ENCODE results near the gene DET1. TPM values are rescaled to one million over a fixed set of nuclear protein-coding genes. Genes with fewer than 3 reads are reported as not detected.
"Not testable (repeated sequence)": the region's sequence is repeated elsewhere in the genome, so short reads cannot be mapped to it uniquely, and the experiment has no call there.

Gene DET1
- total and polyA plus RNA-seq, 3 experiments from 2014 or later = 1.4 to 2.8 (median 1.8) TPM

GRCh38 chr15:88571852-88572259 is 25.4 kb upstream of the DET1 start:
- peaks cover 0 to 2% (median 0%) of the 10 kb centered on the region in 3 donors for H3K36me3 Mint-ChIP-seq
- no peaks in the 10 kb centered on the region for H3K4me1 Mint-ChIP-seq
- no peaks in the 10 kb centered on the region for H3K36me3 ChIP-seq (ENCODE audit: insufficient read depth, low read length)
- H3K27me3 Mint-ChIP-seq = peaks cover 8 to 19% of the 10 kb centered on the region in 2 donors
- no peak overlapping the region for H3K4me3 Mint-ChIP-seq
- no peak for DNase-seq
- no peak overlapping the region for H3K4me3 ChIP-seq (ENCODE audit: low read length)
- H3K9me3 ChIP-seq (ENCODE audit: low read length) = no peaks in the 10 kb centered on the region
- POLR2A ChIA-PET = no interaction called here
- H3K9me3 Mint-ChIP-seq = no peaks in the 10 kb centered on the region
- H3K27me3 ChIP-seq (ENCODE audit: insufficient read depth, low read length, poor library complexity, severe bottlenecking) = peaks cover 3% of the 10 kb centered on the region
- no peak overlapping the region for H3K27ac ChIP-seq (ENCODE audit: low read depth, low read length)
- no peak overlapping the region for H3K27ac Mint-ChIP-seq
- no peaks in the 10 kb centered on the region for H3K4me1 ChIP-seq (ENCODE audit: insufficient read depth, low read length)
- CTCF ChIA-PET = no interaction called here

- Histone ChIP-seq H3K9me3 (ENCODE audit: low read length) (no peaks in the 10 kb centered on the region), H3K36me3 (ENCODE audit: insufficient read depth, low read length) (no peaks in the 10 kb centered on the region), H3K27me3 (ENCODE audit: insufficient read depth, low read length, poor library complexity, severe bottlenecking) (peaks cover 3% of the 10 kb centered on the region), H3K27ac (ENCODE audit: low read depth, low read length) (no peak overlapping the region), H3K4me1 (ENCODE audit: insufficient read depth, low read length) (no peaks in the 10 kb centered on the region), H3K4me3 (ENCODE audit: low read length) (no peak overlapping the region)
- no peak for DNase-seq
- Mint-ChIP-seq H3K4me3 (no peak overlapping the region), H3K9me3 (no peaks in the 10 kb centered on the region), H3K4me1 (no peaks in the 10 kb centered on the region), H3K36me3 (peaks cover 0 to 2% (median 0%) of the 10 kb centered on the region in 3 donors), H3K27me3 (peaks cover 9 to 20% of the 10 kb centered on the region in 2 donors), H3K27ac (no peak overlapping the region)
- CTCF ChIA-PET = no interaction called here
- POLR2A ChIA-PET = no interaction called here
Observed at GRCh38 chr15:88571153-88571851, 24.8 kb upstream of the DET1 start.

DNA sequence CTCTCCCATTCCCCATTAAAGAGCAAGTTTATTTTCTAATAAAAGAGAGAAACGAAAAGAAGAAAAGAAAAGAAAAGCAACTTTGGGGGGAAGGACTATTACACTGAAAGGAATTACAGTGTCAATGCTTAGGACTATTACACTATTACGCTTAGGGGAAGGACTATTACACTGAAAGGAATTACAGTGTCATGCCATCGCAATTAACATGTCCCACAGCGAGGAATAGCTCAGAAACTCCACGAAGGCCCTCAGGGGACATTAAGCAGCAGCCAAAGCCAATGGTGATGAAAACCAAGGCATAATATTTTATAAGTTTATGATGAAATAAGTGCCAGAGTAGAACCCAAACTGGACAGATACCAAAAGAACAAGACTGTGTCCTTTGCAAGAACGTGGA is 22.1 kb upstream of the DET1 start:
- no peaks in the 10 kb centered on the region for H3K4me1 Mint-ChIP-seq
- H3K27me3 Mint-ChIP-seq = peaks cover 3 to 13% of the 10 kb centered on the region in 2 donors
- Histone ChIP-seq H3K4me3 (ENCODE audit: low read length) (no peak overlapping the region), H3K36me3 (ENCODE audit: insufficient read depth, low read length) (no peaks in the 10 kb centered on the region), H3K4me1 (ENCODE audit: insufficient read depth, low read length) (no peaks in the 10 kb centered on the region), H3K9me3 (ENCODE audit: low read length) (no peaks in the 10 kb centered on the region), H3K27ac (ENCODE audit: low read depth, low read length) (no peak overlapping the region), H3K27me3 (ENCODE audit: insufficient read depth, low read length, poor library complexity, severe bottlenecking) (no peaks in the 10 kb centered on the region)
- no peak for DNase-seq
- H3K27ac Mint-ChIP-seq = peak overlapping the region in 1 of 8 donors; percentile 14
- no peak overlapping the region for H3K4me3 Mint-ChIP-seq
- H3K9me3 Mint-ChIP-seq = no peaks in the 10 kb centered on the region
- POLR2A ChIA-PET = no interaction called here
- peaks cover 0 to 6% (median 0%) of the 10 kb centered on the region in 3 donors for H3K36me3 Mint-ChIP-seq
- CTCF ChIA-PET = no interaction called here

DNA sequence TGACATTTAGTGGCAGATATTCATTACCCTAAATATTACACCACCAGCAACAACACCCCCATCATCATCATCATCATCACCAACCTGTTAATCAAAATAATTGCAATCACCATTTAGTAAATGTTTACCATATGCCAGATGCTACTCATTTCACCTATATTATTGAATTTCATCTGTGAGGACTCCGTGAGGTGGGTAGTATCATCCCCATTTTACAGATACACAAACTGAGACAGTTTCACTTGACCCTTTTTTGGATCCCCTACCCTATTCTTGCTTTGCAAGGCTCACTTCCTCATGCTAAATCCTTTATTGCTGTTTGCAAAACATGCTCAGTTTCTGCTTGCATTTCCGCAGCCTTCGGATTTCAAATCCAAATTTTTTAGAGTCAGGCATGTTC is 18.3 kb upstream of the DET1 start:
- no peak overlapping the region for H3K27ac ChIP-seq (ENCODE audit: low read depth, low read length)
- H3K9me3 ChIP-seq (ENCODE audit: low read length) = no peaks in the 10 kb centered on the region
- H3K36me3 Mint-ChIP-seq = peaks cover 0 to 6% (median 4%) of the 10 kb centered on the region in 3 donors
- H3K4me1 Mint-ChIP-seq = no peaks in the 10 kb centered on the region
- H3K27me3 ChIP-seq (ENCODE audit: insufficient read depth, low read length, poor library complexity, severe bottlenecking) = no peaks in the 10 kb centered on the region
- ChIA-PET POLR2A (no interaction called here), CTCF (no interaction called here)
- no peak for DNase-seq
- H3K27ac Mint-ChIP-seq = no peak overlapping the region
- no peaks in the 10 kb centered on the region for H3K4me1 ChIP-seq (ENCODE audit: insufficient read depth, low read length)
- H3K9me3 Mint-ChIP-seq = no peaks in the 10 kb centered on the region
- no peaks in the 10 kb centered on the region for H3K36me3 ChIP-seq (ENCODE audit: insufficient read depth, low read length)
- H3K4me3 Mint-ChIP-seq = no peak overlapping the region
- H3K27me3 Mint-ChIP-seq = peaks cover 11 to 17% of the 10 kb centered on the region in 2 donors
- H3K4me3 ChIP-seq (ENCODE audit: low read length) = no peak overlapping the region

DNA sequence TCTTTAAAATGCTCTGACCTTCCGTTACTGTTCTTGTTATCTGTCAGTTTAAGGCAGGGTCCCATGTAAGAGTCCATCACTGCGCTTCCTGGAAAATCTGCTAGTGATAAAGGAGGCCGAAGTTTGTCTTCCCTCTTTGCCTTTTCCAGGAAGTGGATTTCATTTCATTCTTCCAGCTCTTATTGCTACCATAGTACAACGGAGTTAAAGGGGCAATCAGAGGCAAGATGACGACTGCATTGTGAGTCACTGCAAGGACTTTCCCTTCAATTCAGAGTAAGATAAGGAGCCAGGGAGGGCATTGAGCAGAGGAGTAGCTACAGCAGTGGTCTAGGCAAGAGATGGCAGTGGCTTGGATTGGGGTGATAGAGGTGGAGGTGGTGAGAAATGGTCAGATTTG is 17.2 kb upstream of the DET1 start:
- H3K27me3 ChIP-seq (ENCODE audit: insufficient read depth, low read length, poor library complexity, severe bottlenecking) = no peaks in the 10 kb centered on the region
- no peaks in the 10 kb centered on the region for H3K4me1 Mint-ChIP-seq
- ChIA-PET POLR2A (no interaction called here), CTCF (no interaction called here)
- no peak overlapping the region for H3K4me3 Mint-ChIP-seq
- no peak for DNase-seq
- H3K9me3 Mint-ChIP-seq = peaks cover 0 to 3% (median 2%) of the 10 kb centered on the region in 5 donors
- H3K36me3 Mint-ChIP-seq = peaks cover 0 to 8% (median 4%) of the 10 kb centered on the region in 3 donors
- H3K27me3 Mint-ChIP-seq = peaks cover 9 to 20% of the 10 kb centered on the region in 2 donors
- H3K27ac ChIP-seq (ENCODE audit: low read depth, low read length) = no peak overlapping the region
- no peaks in the 10 kb centered on the region for H3K36me3 ChIP-seq (ENCODE audit: insufficient read depth, low read length)
- H3K9me3 ChIP-seq (ENCODE audit: low read length) = no peaks in the 10 kb centered on the region
- peak overlapping the region in 1 of 8 donors; percentile 43 for H3K27ac Mint-ChIP-seq
- H3K4me1 ChIP-seq (ENCODE audit: insufficient read depth, low read length) = no peaks in the 10 kb centered on the region
- no peak overlapping the region for H3K4me3 ChIP-seq (ENCODE audit: low read length)

- H3K36me3 ChIP-seq (ENCODE audit: insufficient read depth, low read length); H3K4me3 ChIP-seq (ENCODE audit: low read length); H3K4me1 ChIP-seq (ENCODE audit: insufficient read depth, low read length); H3K4me3 Mint-ChIP-seq; H3K9me3 ChIP-seq (ENCODE audit: low read length); H3K4me1 Mint-ChIP-seq; DNase-seq; POLR2A ChIA-PET; H3K36me3 Mint-ChIP-seq; H3K27me3 ChIP-seq (ENCODE audit: insufficient read depth, low read length, poor library complexity, severe bottlenecking); H3K27ac Mint-ChIP-seq; CTCF ChIA-PET; H3K27ac ChIP-seq (ENCODE audit: low read depth, low read length): not testable (repeated sequence)
- Mint-ChIP-seq H3K9me3 (peaks cover 0 to 14% (median 11%) of the 10 kb centered on the region in 5 donors), H3K27me3 (peaks cover 2 to 27% of the 10 kb centered on the region in 2 donors)
Observed at GRCh38 chr15:88559565-88559964, 13.1 kb upstream of the DET1 start.

GRCh38 chr15:88558026-88558425 is 11.5 kb upstream of the DET1 start:
- POLR2A ChIA-PET = not testable (repeated sequence)

DNA sequence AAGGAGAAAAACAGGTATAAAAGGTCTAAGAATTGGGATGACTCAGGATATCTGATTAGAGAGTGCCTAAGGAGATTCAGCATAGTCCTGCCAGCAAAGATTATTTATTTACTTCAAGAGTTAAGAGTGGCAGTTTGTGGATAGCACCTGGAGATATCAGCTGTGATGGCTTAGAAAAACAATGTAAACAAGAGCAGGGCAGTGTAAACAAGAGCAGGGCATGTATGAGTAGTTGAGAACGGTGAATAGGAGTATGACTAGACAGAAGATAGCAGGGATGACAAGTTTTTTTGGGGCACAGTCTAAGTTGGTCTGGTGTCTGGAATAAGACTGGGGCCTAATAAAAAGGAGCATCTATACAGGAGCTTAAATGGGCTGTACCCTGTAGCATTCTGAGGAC is 1.5 kb upstream of the DET1 start:
- CTCF ChIA-PET; H3K27ac ChIP-seq (ENCODE audit: low read depth, low read length); DNase-seq; H3K9me3 ChIP-seq (ENCODE audit: low read length); H3K9me3 Mint-ChIP-seq; H3K27me3 ChIP-seq (ENCODE audit: insufficient read depth, low read length, poor library complexity, severe bottlenecking); H3K27ac Mint-ChIP-seq; H3K36me3 Mint-ChIP-seq; H3K27me3 Mint-ChIP-seq; H3K4me3 ChIP-seq (ENCODE audit: low read length); H3K4me3 Mint-ChIP-seq; H3K36me3 ChIP-seq (ENCODE audit: insufficient read depth, low read length); H3K4me1 ChIP-seq (ENCODE audit: insufficient read depth, low read length); POLR2A ChIA-PET: not testable (repeated sequence)
- H3K4me1 Mint-ChIP-seq = peaks cover 14 to 24% (median 15%) of the 10 kb centered on the region in 3 donors

More at GRCh38 chr15:88558026-88558425, 11.5 kb upstream of the DET1 start:
- H3K4me3 ChIP-seq (ENCODE audit: low read length); H3K4me1 ChIP-seq (ENCODE audit: insufficient read depth, low read length); H3K27ac Mint-ChIP-seq; H3K27me3 ChIP-seq (ENCODE audit: insufficient read depth, low read length, poor library complexity, severe bottlenecking); CTCF ChIA-PET; DNase-seq; H3K27ac ChIP-seq (ENCODE audit: low read depth, low read length); H3K36me3 Mint-ChIP-seq; H3K4me1 Mint-ChIP-seq; H3K36me3 ChIP-seq (ENCODE audit: insufficient read depth, low read length); H3K4me3 Mint-ChIP-seq; H3K9me3 ChIP-seq (ENCODE audit: low read length): not testable (repeated sequence)
- Mint-ChIP-seq H3K9me3 (peaks cover 0 to 14% (median 11%) of the 10 kb centered on the region in 5 donors), H3K27me3 (peaks cover 2 to 27% of the 10 kb centered on the region in 2 donors)

All from CD8-positive, alpha-beta memory T cell (primary cell).